Thoracic aorta (tissue), 2 donors: Measurements from ENCODE around the gene HBS1L. TPM values are rescaled to one million over a fixed set of nuclear protein-coding genes. Genes with fewer than 3 reads are reported as not detected.

Source experiments
- ATAC-seq: fragments of 150-250 bp; one replicate; pipeline ENCODE4 v1.8.0; 2017; ENCODE audit warnings: low read depth; ENCODE audit not compliant: insufficient number of reproducible peaks, low FRiP score
- DNase-seq: peaks from one replicate; pipeline ENCODE4 v3.0.0-alpha.2; 2020; ENCODE audit warnings: low spot score
- H3K27ac ChIP-seq, 2 donors: fragments of 200-600 bp; sonication (generic); 1 replicate in 1 of 2; 2 replicates in 1 of 2; pipeline ENCODE4 v1.5.1; 2016; ENCODE audit warnings: mild to moderate bottlenecking in 2 of 2, moderate library complexity in 2 of 2
- H3K27me3 ChIP-seq: fragments of 200-600 bp; sonication (generic); replicated peaks from 2 replicates; pipeline ENCODE4 v1.6.0; 2016; ENCODE audit warnings: mild to moderate bottlenecking; ENCODE audit not compliant: insufficient read depth
- H3K36me3 ChIP-seq: fragments of 200-600 bp; sonication (generic); one replicate; pipeline ENCODE4 v1.5.1; 2016
- H3K4me1 ChIP-seq, 2 donors: fragments of 200-600 bp; sonication (generic); 1 replicate in 1 of 2; 2 replicates in 1 of 2; pipeline versions ENCODE4 v1.5.1 to v1.6.0; 2016; ENCODE audit warnings: low read depth in 2 of 2, mild to moderate bottlenecking in 1 of 2; ENCODE audit not compliant: control insufficient read depth in 1 of 2
- H3K4me3 ChIP-seq: fragments of 200-600 bp; sonication (generic); 2 replicates; pipeline ENCODE4 v1.5.1; 2016; ENCODE audit warnings: mild to moderate bottlenecking
- H3K9me3 ChIP-seq: fragments of 200-600 bp; sonication (generic); 2 replicates; pipeline ENCODE4 v1.5.1; 2016
- CTCF ChIP-seq: fragments of 200-600 bp; sonication (generic); IDR thresholded peaks from one replicate; pipeline ENCODE4 v1.5.1; 2019; ENCODE audit warnings: antibody characterized with exemption
- total RNA-seq, 2 donors: library from RNA; depleted of rRNA; stranded (reverse); fragments of >200 nt; gene quantifications; one replicate each; pipeline versions ENCODE4 v1.1.0 to v1.2.3, GENCODE V29; 2016

The HBS1L gene
- total RNA-seq, 2 donors from 2014 or later, result 42.5 to 48.5 TPM

- no peak overlapping the region for H3K4me3 ChIP-seq
- no peak for DNase-seq
Measured at GRCh38 chr6:135044639-135045038, 10.0 kb downstream of the HBS1L start.

GRCh38 chr6:135043846-135044245 lies 10.8 kb downstream of the HBS1L start:
- H3K27ac ChIP-seq, result no peak overlapping the region
- H3K9me3 ChIP-seq, result no peaks in the 10 kb centered on the region
- H3K4me1 ChIP-seq, result peaks cover 0 to 4% of the 10 kb centered on the region in 2 donors
- DNase-seq (no peak), ATAC-seq (no peak)
- H3K4me3 ChIP-seq, result no peak overlapping the region
- no peaks in the 10 kb centered on the region for H3K27me3 ChIP-seq
- H3K36me3 ChIP-seq, result peaks cover 4% of the 10 kb centered on the region
- no peak for TF ChIP-seq CTCF

More at GRCh38 chr6:135044639-135045038, 10.0 kb downstream of the HBS1L start:
- peaks cover 8% of the 10 kb centered on the region for H3K36me3 ChIP-seq
- no peaks in the 10 kb centered on the region for H3K27me3 ChIP-seq
- ATAC-seq, result no peak
- H3K27ac ChIP-seq, result no peak overlapping the region
- TF ChIP-seq CTCF, result no peak
- H3K4me1 ChIP-seq, result peaks cover 0 to 4% of the 10 kb centered on the region in 2 donors
- no peaks in the 10 kb centered on the region for H3K9me3 ChIP-seq

GRCh38 chr6:135043364-135043763 lies 11.3 kb downstream of the HBS1L start:
- peaks cover 0 to 4% of the 10 kb centered on the region in 2 donors for H3K4me1 ChIP-seq
- H3K4me3 ChIP-seq, result no peak overlapping the region
- TF ChIP-seq CTCF, result no peak
- H3K27ac ChIP-seq, result no peak overlapping the region
- no peaks in the 10 kb centered on the region for H3K9me3 ChIP-seq
- no peaks in the 10 kb centered on the region for H3K27me3 ChIP-seq
- DNase-seq (no peak), ATAC-seq (no peak)
- H3K36me3 ChIP-seq, result peaks cover 4% of the 10 kb centered on the region

- Histone ChIP-seq H3K4me1 (peaks cover 0 to 4% of the 10 kb centered on the region in 2 donors), H3K9me3 (no peaks in the 10 kb centered on the region), H3K27me3 (no peaks in the 10 kb centered on the region), H3K27ac (no peak overlapping the region), H3K36me3 (no peaks in the 10 kb centered on the region), H3K4me3 (no peak overlapping the region)
- DNase-seq (no peak), ATAC-seq (no peak)
- no peak for TF ChIP-seq CTCF
Measured at GRCh38 chr6:135038335-135038734, 16.3 kb downstream of the HBS1L start.

- Histone ChIP-seq H3K27ac (no peak overlapping the region), H3K9me3 (no peaks in the 10 kb centered on the region), H3K36me3 (no peaks in the 10 kb centered on the region), H3K27me3 (no peaks in the 10 kb centered on the region), H3K4me1 (peaks cover 0 to 6% of the 10 kb centered on the region in 2 donors), H3K4me3 (no peak overlapping the region)
- ATAC-seq, result no peak
- no peak for DNase-seq
- no peak for TF ChIP-seq CTCF
Measured at GRCh38 chr6:135037541-135037940, 17.1 kb downstream of the HBS1L start.
